GM19397 (cell line): ENCODE measurements around the gene PDXP.
"Not testable (repeated sequence)": the region's sequence is repeated elsewhere in the genome, so short reads cannot be mapped to it uniquely, and the experiment has no call there.

Experiments
- ATAC-seq: cut with Tn5 transposase; IDR thresholded peaks from one replicate; pipeline ENCODE4 v1.9.1; 2021; ENCODE audit warnings: mild to moderate bottlenecking, moderate library complexity; ENCODE audit not compliant: unreplicated experiment

The PDXP gene

DNA sequence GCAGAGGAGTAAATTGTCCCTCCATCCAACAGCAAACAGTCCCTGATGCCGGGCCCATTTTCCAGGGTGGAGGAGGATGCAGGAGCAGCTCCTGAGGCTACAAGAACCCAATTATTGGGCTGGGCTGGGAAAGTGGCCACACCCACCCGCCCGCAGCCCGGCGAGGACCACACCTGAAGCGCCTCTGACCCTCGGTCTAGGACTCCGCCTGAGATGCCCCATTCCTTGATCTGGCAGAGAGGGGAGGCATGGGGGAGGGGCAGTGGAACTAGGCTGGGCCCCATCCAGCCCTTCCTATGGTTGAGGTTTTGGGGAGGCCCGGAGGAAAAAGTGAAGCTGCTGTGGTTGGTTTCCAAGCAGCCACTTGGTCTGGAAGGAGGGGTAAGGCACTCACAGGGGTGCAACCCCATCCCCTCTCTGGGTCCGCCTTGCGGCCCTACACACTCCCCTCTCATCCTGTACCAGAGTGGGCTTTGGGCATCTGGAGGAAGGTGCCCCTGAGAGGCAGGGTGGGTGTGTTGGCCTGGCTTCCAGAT, 14.5 kb downstream of the PDXP start:
- ATAC-seq: no peak

DNA sequence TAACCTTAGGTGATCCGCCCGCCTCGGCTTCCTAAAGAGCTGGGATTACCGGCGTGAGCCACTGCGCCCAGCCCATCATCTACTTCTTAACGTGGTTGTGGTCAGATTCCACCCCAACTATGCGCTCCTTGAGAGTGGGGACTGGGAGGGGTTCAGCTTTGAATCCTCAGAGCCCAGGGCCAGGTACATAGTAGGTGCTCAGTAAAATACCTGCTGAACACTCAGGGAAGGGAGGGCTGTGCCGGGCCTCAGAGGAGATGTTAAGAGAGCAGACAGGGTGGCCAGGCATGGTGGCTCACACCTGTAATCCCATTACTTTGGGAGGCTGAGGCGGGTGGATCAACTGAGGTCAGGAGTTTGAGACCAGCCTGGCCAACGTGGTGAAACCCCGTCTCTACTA, 15.7 kb downstream of the PDXP start:
- no peak for ATAC-seq

DNA sequence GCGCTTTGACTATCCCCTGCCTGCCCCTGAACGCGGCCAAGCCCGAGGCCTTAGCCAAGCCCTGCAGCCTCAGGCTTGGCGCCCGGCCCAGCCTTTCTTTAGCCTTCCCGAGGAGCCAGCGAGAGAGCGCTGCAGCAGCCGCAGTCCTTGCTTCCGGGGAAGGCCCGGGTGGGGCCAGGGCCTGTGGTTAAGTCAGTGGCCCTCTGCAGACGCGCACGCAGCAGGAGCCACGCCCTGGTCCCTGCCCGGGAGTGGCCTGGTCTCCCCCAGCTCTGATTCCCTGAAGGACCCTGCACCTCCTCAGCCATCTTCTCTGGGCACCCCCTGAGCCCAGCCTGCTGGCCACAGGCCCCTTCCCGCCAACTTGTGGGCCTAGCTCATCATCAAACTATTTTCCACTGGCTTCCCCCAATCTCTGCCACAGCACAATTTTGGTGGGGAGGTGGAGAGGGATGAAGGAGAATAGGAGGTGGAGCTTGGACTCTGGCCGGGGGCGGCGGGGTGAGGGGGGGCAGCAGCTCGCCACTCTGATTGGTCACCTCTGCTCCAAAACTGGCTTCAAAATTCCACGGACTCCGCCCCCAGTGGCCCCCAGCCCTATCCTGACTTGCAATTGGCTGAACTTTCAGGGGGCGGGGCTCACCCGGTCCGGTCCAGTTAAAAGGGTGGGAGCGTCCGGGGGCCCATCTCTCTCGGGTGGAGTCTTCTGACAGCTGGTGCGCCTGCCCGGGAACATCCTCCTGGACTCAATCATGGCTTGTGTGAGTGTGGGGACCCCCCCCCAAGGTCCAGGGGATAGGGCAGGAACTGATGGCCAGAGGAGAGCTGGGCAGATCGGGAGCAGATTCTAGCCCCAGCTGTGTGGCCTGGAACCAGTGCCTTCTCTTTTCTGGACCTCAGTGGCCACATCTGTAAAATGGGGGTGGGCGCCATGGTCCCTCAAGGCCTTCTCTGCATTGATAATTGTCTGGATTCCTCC, 16.7 kb downstream of the PDXP start, which contains the start of gene LGALS1:
LGALS1 (plus strand) TSS at position 686 of the 979 bp plus-strand sequence; CDS start at position 753, 67 bp downstream.
- no peak for ATAC-seq

DNA sequence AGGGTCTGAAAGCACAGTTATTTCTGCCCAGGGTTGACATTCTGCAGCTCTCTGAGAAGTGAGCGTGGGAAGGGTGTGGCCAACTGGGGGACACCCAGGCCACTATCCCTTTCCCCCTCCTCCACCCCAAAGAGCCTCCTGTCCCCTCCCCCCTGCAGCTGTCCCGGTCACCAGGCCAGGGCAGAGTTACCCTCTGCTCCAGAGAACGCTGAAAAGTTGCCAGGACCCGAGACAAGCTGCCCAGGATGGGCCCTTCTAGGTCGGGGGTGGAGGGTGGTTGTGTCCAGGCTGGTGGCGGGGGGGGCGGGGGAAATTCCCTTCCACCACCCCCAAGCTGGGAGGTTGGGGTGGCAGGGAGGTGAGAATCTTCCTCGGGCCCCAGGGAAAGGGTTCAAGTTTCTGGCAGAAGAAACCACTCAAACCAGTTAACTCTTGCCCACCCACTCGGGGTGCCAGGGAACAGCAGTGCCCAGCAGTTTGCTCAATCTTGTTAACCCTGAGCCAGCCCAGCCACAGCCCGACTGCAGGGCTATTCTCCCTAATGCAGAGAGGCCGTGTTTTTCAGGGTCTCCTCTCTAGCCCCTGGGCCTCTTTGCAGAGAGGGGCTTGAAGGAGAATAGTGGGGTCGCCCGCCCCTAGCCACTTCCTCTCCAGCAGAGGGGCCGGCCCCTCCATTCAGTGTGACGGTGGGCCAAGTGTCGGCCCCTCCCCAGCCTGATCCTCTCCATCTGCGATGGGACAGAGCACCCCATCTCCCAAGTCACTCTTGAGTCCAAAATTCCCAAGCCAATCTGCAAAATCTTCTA, 17.6 kb downstream of the PDXP start:
- no peak for ATAC-seq

DNA sequence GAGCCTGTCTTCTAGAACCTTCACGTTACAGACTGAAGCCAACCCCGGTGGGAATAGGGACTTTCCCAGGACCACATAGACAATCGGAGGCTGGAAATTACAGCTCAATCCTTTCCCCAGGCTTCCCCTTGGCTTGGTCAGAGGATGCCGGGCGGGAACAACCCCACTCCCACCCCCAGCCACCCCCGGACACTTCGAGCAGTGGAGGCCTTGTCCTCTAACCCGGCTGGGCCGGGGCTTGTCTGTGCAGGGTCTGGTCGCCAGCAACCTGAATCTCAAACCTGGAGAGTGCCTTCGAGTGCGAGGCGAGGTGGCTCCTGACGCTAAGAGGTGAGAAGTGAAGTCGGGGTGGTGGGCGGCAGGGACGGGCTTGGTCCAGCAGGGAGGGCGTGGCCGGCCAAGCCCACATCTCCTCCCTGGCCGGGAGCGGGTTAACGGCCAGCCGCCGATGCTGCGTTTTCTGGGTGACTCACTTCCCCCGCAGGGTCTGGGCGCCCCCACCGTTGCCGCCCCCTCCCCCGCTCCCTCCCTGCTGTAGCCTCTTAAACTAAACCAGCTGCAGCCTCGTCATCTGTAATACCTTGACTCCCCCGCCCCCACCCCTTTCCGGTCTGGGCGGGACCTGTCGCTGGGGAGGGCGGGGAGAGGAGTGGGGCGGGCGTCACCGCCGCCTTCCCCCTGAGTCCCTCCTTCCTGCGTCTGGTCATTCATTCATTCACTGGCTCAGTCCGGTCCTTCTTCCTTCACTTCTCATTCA, 18.4 kb downstream of the PDXP start:
- ATAC-seq: peak; percentile 46

DNA sequence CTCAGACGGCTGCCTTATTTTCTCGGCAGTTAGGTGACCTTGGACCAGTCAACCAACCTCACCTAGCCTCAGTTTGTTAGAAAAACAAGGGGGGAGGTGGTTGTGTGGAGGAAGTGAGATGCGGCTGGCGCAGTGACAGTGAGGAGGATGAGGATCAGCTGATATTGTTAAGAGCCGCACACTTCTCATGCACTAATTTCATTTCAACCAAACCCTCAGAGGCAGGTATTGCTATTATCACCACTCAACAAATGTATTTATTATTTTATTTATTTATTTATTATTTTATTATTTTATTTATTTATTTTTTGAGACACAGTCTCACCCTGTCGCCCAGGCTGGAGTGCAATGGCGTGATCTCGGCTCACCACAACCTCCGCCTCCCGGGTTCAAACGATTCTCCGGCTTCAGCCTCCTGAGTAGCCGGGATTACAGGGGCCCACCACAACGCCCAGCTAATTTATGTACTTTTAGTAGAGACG, 19.0 kb downstream of the PDXP start:
- peak; percentile 3 for ATAC-seq

DNA sequence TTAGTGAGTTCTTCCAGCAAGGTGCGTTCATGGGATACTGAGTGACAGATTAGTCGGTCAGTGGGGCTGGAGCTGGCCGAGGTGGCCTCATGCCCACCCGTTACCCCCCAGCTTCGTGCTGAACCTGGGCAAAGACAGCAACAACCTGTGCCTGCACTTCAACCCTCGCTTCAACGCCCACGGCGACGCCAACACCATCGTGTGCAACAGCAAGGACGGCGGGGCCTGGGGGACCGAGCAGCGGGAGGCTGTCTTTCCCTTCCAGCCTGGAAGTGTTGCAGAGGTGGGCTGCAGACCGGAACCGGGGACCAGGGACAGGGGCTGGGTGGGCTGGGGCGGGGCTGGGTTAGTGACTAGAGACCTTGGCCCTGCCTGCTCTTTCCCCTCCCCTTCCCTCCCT, 19.8 kb downstream of the PDXP start:
- ATAC-seq: no peak

DNA sequence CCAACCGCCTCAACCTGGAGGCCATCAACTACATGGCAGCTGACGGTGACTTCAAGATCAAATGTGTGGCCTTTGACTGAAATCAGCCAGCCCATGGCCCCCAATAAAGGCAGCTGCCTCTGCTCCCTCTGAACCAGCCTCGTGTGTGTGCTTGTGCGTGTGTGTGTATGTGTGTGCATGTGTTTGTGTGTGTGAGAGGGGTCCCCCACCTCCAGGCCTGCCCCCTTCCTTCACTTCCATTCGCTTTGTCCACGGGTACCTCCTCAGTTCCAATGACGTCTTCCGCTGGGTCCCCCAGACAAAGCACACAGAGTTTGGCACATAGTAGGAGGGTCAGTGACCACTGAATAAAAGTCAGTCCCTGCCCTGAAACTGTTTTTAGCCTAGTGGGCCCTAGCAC, 21.1 kb downstream of the PDXP start:
- ATAC-seq: no peak

DNA sequence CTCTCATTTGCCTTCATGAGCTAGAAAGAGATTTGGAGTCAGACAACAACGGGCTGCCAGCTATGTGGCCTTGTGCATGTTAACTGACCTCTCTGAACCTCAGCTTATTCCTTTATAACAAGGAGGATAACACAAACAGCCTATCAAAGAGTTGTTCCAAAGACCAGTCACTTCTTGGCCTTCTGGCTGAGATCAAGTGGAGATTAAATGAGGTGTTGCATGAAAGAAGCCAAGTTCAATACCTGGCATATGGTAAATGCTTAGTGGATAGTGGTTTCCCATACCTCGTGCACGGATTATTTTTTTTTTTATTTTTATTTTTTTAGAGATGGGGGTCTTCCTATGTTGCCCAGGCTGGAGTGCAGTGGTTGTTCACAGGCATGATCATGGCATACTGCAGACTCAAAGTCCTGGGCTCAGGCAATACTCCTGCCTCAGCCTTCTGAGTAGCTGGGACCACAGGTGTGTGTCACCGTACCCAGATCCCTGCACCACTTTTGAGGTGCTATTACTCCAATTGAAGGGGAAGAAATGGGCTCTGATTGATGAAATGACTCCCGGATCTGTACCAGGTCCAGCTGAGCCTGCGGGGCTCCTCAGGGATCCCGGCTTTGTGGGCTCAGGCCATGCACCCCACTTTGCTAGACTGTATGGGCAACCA, 21.8 kb downstream of the PDXP start:
- no peak for ATAC-seq

DNA sequence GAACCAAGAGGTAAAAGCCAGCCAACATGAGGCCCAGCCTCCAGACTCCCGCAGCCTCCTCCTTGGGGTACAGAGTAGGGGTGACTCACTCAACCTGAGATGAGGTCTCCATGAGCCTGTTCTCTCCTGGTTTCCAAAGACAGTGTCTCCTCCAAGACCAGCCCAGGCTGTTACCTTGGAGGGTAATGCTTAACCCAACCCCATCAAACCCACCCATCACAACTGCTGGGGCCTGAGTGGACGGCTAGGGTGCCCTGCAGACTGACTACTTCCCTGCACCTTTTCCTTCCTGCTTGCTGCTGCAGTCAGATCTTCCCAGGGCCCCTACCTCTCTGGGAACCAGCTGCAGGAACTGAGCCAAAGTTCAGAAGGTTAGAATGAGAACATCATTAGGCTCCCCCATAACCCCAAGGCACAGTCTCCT, 22.5 kb downstream of the PDXP start:
- ATAC-seq: no peak

DNA sequence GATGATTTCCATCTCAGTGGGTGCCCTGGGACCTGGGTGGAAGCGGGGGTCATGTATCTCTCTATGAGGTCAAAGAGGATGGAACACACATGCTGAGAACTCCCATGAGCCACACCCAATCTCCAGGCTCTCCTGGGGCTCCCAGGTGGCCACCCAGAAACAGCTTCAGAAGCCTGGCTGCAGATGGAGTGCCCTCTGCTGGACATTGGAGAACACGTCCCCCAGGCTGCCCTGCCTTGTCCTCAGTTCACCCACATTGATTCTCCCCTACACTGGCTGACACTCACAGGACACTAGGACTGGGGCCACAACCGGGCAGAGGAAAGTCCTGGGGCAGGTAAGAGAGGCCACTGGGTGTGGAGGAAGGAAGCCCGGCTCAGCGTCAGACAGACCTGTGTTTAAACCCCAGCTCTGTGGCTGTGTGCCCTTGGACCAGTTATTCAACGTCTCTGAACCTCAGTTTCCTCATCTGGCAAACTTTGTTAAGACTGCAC, 23.1 kb downstream of the PDXP start:
- ATAC-seq: no peak

DNA sequence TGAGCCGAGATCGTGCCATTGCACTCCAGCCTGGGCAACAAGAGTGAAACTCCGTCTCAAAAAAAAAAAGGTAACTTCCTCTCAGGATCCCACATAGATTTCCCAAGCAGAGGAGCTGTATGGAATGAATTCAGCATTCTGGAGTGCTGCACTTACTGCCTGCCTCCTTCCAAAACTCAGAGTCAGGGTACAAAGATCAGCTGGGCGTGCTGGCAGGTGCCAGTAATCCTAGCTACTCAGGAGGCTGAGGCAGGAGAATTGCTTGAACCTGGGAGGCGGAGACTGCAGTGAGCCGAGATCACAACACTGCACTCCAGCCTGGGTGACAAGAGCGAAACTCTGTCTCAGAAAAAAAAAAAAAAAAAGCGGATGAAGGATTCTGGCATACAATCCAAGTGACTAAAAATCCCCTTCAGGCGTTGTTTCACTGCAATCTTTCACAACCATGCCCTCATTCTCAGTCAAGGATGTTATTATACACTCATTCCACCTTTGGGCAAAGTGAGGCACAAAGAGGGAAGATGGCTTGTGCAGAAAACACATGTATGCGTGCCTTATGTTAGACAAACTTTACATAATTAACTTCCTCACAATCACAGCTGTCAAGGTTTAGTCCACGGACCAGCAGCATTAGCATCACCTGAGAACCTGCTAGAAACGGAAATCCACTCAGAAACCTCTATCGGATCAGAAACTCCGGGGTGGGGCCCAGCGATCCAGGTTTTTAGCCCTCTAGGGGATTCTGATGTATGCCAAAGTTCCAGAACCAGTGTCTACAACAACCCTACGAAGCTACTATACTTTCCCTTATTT, 26.5 kb downstream of the PDXP start:
- ATAC-seq: no peak

DNA sequence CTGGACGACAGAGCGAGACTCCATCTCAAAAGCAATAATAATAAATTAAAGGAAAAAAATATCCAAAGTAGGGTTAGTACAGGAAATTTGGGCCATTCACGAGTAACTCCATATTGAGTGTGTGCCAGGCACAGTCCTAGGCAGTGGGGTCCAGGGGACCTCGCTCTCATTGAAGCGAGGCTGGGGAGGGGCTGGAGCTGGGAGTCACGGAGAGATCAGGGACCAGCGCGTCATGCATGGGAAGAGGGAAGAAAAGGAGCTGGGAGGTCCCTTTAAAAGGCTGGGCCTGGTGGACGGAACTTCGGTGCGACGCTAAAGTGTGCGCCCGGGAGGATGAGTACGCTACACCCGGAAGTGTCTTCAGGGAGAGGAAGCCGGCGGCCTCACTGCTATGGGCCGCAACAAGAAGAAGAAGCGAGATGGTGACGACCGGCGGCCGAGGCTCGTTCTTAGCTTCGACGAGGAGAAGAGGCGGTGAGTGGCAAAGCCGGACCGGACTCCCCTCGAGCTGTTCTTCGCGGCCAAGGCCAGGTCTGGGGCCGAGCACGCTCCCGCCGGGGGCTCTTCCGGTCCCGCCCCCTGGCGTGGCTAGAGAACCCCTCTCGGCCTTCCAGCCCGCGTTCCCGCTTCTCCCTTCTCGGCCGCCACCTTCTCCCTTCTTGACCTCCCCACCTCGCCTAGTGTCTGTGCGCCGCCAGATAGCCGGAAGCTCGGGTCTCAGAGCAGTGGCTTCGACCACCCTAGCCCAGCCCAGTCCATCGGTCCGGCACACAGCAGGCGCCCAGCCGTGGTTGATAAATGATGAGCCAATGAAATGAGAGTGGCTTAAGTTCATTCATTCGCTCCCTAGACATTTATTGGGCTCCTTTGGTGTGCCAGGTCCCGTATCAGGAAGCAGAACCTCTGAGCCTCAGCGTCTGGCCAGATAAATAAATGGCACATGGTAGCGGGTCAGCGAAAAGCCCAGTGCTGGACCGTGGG, 27.8 kb downstream of the PDXP start, which contains the start of gene NOL12:
NOL12 (plus strand) TSS at position 342 of the 981 bp plus-strand sequence; CDS start at position 392, 50 bp downstream.
- ATAC-seq: peak; percentile 80

DNA sequence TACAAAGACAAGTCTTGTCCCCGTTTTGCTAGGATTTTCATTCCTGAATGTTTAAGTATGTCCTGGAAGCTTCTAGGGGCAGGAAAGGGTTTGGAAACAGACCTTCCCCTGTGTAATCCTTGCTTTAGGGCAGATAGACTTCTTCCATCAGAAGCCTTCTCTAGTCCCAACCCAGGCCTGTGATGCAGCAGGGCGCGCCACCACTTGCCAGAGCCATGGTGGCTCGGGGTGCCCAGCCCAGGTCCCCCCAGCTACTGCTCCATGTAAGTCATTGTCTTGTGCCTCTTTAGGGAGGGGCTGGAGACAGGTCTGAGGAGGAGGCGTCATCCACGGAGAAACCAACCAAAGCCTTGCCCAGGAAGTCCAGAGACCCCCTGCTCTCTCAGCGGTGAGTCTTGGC, 31.9 kb downstream of the PDXP start:
- no peak for ATAC-seq

DNA sequence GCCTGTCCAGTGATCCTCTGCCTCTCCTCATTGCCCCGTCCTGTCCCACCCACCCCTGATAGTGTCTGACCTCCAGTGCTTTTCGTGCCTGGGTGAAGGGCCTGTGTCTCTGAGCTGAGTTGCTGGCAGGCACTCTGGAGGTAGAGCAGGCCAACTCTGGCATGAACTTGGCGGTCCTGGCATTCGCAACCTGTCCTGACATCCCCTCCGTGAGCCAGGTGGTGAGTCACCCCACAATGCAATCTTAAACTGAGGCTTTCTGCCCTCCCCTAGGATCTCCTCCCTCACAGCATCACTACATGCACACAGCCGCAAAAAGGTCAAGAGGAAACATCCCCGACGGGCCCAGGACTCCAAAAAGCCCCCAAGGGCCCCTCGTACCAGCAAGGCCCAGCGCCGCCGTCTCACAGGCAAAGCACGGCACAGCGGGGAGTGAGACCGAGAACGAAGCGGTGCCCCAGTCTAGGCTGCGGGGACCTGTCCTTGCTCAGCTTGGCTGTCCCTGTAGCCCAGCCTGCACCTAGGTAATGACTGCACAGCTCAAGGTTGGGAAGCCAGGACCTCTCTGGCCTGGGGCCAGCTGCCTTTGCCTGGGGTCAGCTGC, 32.5 kb downstream of the PDXP start:
- ATAC-seq: no peak

DNA sequence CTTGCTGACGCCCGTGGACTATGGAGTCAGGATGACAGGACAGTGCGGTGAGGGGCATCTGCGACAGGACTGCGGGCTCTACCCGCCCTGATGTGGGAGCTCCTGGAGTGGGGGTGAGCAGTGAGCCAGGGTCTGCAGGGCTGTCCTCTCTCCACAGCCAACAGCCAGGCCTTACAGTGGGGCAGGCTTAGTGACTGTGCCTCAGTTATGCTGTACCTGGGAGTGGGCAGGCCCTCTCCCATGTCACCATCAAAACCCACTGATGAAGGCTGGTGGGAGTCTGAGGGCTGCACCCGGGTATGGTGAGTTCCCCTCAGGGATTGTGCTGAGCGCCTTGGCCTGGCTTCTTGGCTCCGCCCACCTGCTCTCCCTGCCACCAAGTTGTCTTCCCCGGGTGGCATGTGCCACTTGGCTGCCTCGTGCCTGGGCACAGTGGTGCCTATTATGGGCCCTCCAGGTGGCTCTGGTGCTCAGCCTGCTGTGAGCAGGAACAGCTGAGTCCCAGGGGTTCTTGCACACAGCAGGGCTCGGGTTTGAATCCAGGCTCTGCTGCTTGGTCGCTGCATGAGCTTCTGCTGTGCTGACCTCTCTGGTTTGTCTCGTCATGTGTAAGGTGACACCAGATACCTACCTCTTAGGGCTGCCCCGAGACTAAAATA, 34.2 kb downstream of the PDXP start:
- no peak for ATAC-seq

DNA sequence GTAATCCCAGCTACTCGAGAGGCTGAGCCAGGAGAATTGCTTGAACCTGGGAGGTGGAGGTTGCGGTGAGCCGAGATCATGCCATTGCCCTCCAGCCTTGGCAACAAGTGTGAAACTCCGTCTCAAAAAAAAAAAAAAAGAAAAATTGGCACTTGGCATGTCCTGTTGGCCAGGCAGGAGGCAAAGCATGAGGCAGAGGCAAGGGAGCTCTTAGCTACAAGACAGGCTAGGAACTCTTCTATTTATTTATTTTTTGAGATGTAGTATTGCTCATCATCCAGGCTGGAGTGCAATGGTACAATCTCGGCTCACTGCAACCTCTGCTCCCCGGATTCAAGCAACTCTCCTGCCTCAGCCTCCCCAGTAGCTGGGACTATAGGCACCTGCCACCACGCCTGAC, 35.6 kb downstream of the PDXP start:
- not testable (repeated sequence) for ATAC-seq
